LNCAP (cell line): ENCODE results near the gene TXLNA.

Experiments
- CTCF ChIP-seq: fragments of 450-650 bp; IDR thresholded peaks from 2 replicates; pipeline ENCODE4 v1.5.1; 2017; ENCODE audit warnings: mild to moderate bottlenecking

Gene TXLNA

GRCh38 chr1:32181065-32181464 lies 1.6 kb downstream of the TXLNA start:
- no peak for TF ChIP-seq CTCF

DNA sequence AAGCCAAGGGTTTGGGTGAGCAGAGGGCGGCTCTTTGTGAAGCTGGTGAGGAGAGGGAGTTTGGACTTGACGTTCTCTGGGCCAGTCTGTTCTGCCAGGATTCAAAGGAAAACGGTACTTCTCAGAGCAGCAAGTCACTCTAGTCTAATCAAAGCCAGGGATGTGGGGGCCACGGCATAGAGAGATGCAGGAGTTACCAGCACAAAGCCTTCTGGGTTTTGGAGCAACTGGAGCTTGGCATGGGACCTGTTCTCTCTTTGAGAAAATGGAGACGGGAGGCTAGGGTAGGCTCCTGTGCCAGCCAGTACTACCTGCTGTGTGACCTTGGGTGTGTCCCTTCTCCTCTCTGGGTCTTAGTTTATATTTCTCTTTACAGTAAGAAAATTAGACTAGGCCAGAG lies 2.1 kb downstream of the TXLNA start:
- TF ChIP-seq CTCF, result no peak

DNA sequence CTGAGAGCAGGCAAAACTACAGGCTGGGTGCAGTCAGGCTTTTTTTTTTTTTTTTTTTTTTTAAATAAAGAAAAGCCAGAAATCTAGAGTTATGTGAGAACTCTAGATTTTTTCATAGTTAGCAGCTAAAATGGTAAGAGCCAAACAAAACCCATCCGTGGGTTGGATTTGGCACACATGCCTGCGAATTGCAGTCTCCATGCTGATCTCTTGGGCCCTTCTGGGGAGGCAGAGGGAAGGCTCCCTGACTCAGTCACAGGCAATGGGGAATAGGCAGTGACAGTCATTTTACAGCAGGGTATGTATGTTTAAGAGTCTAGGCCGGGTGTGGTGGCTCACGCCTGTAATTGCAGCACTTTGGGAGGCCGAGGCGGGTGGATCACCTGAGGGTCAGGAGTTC lies 2.6 kb downstream of the TXLNA start:
- no peak for TF ChIP-seq CTCF

DNA sequence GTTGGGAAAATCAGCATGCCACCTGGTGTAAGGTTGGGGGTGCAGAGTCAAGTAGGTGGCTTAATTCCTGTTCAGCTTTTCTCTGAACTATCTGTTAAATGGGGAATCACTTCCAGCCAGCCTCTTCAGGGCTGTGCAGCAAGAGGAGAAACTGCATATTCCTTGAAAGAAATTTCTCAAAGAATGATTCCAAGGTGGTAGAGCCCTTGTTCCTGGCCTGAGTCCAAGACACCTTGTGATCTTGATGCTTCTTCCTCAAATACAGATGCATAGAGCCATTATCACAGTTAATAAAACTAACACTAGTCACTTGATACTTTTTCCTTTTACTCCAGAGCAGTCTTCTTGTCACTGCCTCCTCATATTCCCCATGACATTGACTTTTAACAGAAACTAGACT lies 5.2 kb downstream of the TXLNA start:
- TF ChIP-seq CTCF, result no peak

DNA sequence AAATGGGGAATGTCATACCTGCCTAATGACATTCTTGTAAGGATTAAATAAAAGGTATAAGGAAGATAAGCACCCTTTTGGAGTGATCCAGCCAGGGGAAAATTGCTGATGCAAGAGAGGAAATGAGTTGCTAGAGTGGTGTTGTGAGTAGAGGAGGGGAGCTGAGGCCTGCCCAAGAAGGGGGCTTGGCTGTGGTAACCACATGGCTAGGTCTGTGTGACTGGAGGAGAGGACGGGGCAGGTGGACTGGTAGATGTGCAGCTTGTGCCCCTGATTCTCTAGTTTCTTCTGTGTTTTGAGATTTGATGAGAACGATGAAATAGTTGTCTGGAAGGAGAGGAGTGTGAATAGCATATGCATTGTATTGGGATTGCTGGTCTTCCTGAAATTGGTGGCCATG lies 6.6 kb downstream of the TXLNA start:
- TF ChIP-seq CTCF, result no peak

DNA sequence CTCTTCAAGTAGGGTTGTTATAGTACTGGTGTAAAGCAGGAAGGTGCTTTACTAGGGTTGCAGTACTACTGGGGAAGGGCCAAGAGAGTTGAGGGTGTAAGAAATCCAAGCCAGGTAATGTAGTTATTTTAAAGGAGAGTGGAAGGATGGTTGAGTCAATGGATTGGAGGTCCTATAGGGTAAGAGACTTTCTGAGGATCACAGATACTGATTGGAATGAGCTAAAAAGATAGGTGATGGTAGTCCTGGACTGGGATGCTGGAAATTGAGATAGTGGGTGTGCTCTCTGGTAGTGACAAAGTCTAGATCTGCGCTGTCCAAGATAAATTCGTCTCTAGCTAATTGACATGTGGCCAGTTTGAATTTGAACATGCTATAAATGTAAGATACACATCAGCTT lies 7.0 kb downstream of the TXLNA start:
- no peak for TF ChIP-seq CTCF

DNA sequence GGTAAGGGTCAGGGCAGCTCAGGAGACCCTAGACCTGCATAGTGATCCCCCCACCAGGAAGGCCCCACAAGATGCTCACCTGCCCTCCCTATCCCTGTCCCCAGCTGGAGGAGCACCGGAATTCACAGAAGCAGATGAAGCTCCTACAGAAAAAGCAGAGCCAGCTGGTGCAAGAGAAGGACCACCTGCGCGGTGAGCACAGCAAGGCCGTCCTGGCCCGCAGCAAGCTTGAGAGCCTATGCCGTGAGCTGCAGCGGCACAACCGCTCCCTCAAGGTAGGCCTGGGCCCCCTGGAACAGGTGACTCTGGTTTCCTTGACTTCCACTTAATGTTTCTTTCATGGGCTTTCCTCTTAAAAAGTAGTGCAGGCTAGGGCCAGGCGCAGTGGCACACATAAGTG lies 8.4 kb downstream of the TXLNA start:
- TF ChIP-seq CTCF, result no peak

DNA sequence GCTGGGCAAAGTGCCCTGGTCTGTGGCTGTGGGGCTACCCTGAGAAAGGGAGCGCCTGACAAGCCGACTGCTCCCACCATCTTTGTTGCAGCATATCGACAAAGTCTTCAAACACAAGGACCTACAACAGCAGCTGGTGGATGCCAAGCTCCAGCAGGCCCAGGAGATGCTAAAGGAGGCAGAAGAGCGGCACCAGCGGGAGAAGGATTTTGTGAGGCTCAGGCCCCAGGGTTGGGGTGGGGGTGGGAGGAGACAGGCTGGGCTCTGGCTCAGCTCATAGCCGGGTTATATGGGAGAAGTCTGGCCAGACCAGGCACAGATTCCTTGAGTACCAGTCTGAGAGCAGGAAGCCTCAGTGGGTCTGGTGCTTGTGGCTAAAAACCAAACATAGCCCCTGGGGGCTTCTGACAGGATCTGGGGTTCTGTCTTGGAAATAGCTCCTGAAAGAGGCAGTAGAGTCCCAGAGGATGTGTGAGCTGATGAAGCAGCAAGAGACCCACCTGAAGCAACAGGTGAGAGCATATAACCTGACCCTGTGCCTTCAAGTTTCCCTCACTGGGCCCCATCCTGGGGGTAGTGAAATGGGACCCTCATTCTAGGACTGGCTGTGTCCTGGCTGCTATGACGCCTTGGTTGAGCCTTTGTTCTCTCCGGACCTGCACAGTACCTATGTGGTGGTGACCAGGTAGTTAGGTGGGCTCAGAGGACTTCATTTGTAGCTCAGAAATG lies 12.9 kb downstream of the TXLNA start:
- TF ChIP-seq CTCF, result no peak
